HFFc6 (cell line): ENCODE results near the gene ZNF441. TPM values are rescaled to one million over a fixed set of nuclear protein-coding genes. Genes with fewer than 3 reads are reported as not detected.
A peak's percentile ranks its signal among the peaks of the same experiment; 100 is the strongest.

Experiments used
- DNase-seq: peaks from one replicate; pipeline ENCODE4 v3.0.0-alpha.2; 2018
- H3K27ac Mint-ChIP-seq: 2 replicates; pipeline ENCODE4 v1.8.0; 2020; ENCODE audit warnings: mild to moderate bottlenecking, mixed read lengths
- H3K27me3 Mint-ChIP-seq: 2 replicates; pipeline ENCODE4 v1.8.0; 2021; ENCODE audit warnings: mild to moderate bottlenecking, moderate library complexity, mixed read lengths; ENCODE audit not compliant: insufficient read depth
- H3K36me3 Mint-ChIP-seq: 2 replicates; pipeline ENCODE4 v1.8.0; 2021; ENCODE audit warnings: low read depth, mixed read lengths
- H3K4me1 Mint-ChIP-seq: 2 replicates; pipeline ENCODE4 v1.8.0; 2020; ENCODE audit warnings: low read depth, mixed read lengths
- H3K4me3 Mint-ChIP-seq: 2 replicates; pipeline ENCODE4 v1.8.0; 2020; ENCODE audit warnings: mild to moderate bottlenecking, moderate library complexity, mixed read lengths
- H3K9me3 Mint-ChIP-seq: 2 replicates; pipeline ENCODE4 v1.8.0; 2020; ENCODE audit warnings: mild to moderate bottlenecking, mixed read lengths
- CTCF ChIP-seq: fragments of 200-600 bp; sonication (generic); IDR thresholded peaks from 2 replicates; pipeline ENCODE4 v1.5.0; 2021; ENCODE audit warnings: antibody characterized with exemption, mild to moderate bottlenecking
- total RNA-seq, 6 experiments: library from RNA; stranded (reverse); fragmentation: NEBNext Ultra II Directional; extraction: Animal tissue kit (Norgen Biotek cat#: 25700); gene quantifications; 2 replicates in 1 of 6; 3 replicates in 5 of 6; pipeline ENCODE4 v1.2.3, GENCODE V29; 2021

ZNF441 gene
- total RNA-seq, 6 experiments from 2014 or later = 4.0 to 5.4 (median 4.7) TPM

DNA sequence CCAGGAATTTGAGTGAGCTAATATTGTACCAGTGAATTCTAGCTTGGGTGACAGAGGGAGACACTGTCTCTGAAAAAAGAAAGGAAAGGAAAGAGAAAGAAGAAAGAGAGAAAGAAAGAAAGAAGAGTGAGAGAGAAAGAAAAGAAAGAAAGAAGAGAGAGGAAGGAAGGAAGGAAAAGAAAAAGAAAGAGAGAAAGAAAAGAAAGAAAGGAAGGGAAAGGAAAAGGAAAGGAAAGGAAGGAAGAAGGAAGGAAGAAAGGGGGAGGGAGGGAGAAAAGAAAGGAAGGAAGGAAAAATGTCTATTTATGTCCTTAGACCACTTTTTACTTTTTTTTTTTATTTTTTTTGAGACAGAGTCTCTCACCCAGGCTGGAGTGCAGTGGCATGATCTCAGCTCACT lies 26.1 kb downstream of the ZNF441 start:
- H3K9me3 Mint-ChIP-seq = peaks cover 30% of the 10 kb centered on the region
- peaks cover 15% of the 10 kb centered on the region for H3K36me3 Mint-ChIP-seq
- H3K4me1 Mint-ChIP-seq = peaks cover 9% of the 10 kb centered on the region
- H3K27ac Mint-ChIP-seq = no peak overlapping the region
- peaks cover 2% of the 10 kb centered on the region; the same call in 1 of the 2 replicates for H3K27me3 Mint-ChIP-seq
- no peak overlapping the region for H3K4me3 Mint-ChIP-seq
- DNase-seq = no peak
- no peak for TF ChIP-seq CTCF

- Mint-ChIP-seq H3K9me3 (peaks cover 12% of the 10 kb centered on the region), H3K4me1 (peaks cover 17% of the 10 kb centered on the region), H3K36me3 (peaks cover 15% of the 10 kb centered on the region; the same call in 1 of the 2 replicates), H3K27me3 (peaks cover 2% of the 10 kb centered on the region; the same call in 1 of the 2 replicates), H3K27ac (no peak overlapping the region), H3K4me3 (peak overlapping the region; percentile 95)
- TF ChIP-seq CTCF = peak; percentile 91
- DNase-seq = peak; percentile 61
Observed at GRCh38 chr19:11797491-11797890, 30.7 kb downstream of the ZNF441 start.

- TF ChIP-seq CTCF = peak; percentile 69
- Mint-ChIP-seq H3K36me3 (peaks cover 22% of the 10 kb centered on the region), H3K4me1 (peaks cover 17% of the 10 kb centered on the region), H3K27me3 (no peaks in the 10 kb centered on the region; the same call in 1 of the 2 replicates), H3K4me3 (peak within 1 kb of the TSS; percentile 95), H3K27ac (peak within 1 kb of the TSS; percentile 88), H3K9me3 (peaks cover 20% of the 10 kb centered on the region)
- DNase-seq = peak; percentile 84
Observed at GRCh38 chr19:11798391-11799330, 31.9 kb downstream of the ZNF441 start, which contains the start of gene ZNF491. Gene ZNF491 (plus strand): TSS chr19:11798523. CDS start chr19:11805954, 7,431 bp downstream.

GRCh38 chr19:11806354-11807098 lies 39.7 kb downstream of the ZNF441 start:
- DNase-seq = no peak

DNA sequence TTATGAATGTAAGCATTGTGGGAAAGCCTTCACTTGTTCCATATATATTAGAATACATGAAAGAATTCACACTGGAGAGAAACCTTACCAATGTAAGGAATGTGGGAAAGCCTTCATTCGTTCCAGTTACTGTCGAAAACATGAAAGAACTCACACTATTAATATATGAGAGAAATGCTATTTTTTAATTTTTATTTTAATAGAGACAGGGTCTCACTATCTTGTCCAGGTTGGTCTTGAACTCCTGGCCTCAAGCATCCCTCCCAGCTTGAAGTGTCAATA lies 40.2 kb downstream of the ZNF441 start:
- H3K4me3 Mint-ChIP-seq = no peak overlapping the region
- peaks cover 49% of the 10 kb centered on the region for H3K36me3 Mint-ChIP-seq
- peaks cover 81% of the 10 kb centered on the region for H3K9me3 Mint-ChIP-seq
- no peak for TF ChIP-seq CTCF
- DNase-seq = no peak
- H3K27me3 Mint-ChIP-seq = no peaks in the 10 kb centered on the region
- no peak overlapping the region for H3K27ac Mint-ChIP-seq
- H3K4me1 Mint-ChIP-seq = no peaks in the 10 kb centered on the region

More at GRCh38 chr19:11806354-11807098, 39.7 kb downstream of the ZNF441 start:
- Mint-ChIP-seq H3K4me3 (no peak overlapping the region), H3K27me3 (no peaks in the 10 kb centered on the region), H3K27ac (no peak overlapping the region), H3K4me1 (no peaks in the 10 kb centered on the region), H3K36me3 (peaks cover 49% of the 10 kb centered on the region), H3K9me3 (peaks cover 81% of the 10 kb centered on the region)
- no peak for TF ChIP-seq CTCF
